Measurements from ENCODE around the gene GTPBP6.

The GTPBP6 gene, protein sequence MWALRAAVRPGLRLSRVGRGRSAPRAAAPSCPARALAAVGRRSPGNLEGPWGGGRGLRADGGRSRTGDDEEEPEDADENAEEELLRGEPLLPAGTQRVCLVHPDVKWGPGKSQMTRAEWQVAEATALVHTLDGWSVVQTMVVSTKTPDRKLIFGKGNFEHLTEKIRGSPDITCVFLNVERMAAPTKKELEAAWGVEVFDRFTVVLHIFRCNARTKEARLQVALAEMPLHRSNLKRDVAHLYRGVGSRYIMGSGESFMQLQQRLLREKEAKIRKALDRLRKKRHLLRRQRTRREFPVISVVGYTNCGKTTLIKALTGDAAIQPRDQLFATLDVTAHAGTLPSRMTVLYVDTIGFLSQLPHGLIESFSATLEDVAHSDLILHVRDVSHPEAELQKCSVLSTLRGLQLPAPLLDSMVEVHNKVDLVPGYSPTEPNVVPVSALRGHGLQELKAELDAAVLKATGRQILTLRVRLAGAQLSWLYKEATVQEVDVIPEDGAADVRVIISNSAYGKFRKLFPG

GRCh38 chrX:318739-319578, at the start of gene GTPBP6:
TSS of gene GTPBP6 (minus strand) at chrX:318796. CDS start at chrX:318787, 9 bp downstream.
- DNase-seq: no peak

DNA sequence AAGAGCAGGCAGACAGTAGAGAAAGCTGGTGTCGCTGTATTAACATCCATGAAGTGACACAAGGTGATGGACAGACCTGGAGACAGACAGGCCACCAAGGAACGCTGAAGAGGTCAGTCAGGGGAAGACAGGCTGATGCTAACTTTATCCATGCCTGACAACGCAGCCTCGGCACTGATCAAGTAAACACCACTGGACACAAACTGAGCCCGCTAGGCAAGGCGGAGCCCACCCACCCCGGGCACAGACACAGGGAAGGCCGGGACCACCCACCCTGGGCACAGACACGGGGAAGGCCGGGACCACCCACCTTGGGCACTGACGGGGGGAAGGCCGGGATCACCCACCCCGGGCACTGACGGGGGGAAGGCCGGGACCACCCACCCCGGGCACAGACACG, 49.3 kb upstream of the GTPBP6 start:
- DNase-seq: no peak

GRCh38 chrX:367349-367748, 48.8 kb upstream of the GTPBP6 start:
- DNase-seq: no peak

DNA sequence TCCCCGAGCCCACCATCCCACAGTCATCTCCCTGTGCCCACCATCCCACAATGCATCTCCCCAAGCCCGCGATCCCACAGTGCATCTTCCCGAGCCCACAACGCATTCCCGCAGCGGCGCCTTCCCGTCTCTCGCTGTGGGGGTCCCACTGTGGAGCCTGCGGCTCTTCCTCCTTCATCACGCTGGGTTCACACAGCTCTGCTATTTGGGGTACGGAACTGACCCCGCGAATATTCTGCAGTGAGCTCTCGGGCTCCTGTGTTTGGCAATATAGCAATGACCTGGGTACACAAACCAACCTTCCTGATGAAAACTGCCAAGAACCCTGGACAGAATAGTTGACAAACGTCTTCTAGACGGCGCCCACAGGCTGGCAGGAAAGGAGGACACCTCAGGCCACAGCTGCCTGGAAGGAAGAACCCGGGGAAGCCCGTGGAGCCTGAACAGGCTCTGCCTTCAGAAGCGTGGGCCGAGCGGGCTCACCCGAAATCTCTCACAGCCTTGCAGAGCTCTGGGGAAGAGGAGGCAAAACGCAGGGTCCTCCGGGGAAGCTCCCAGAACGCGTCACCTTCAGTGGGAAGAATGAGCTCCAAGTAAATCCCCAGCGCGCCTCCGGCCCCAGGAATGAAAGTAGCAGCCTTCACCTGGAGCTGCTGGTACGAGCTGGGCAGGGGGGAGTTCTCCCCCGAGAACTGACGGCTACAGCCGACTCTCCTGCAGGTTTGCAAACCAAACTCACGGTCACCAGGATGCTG, 45.2 kb upstream of the GTPBP6 start:
- DNase-seq: no peak

GRCh38 chrX:362937-363620, 44.5 kb upstream of the GTPBP6 start:
- no peak for DNase-seq

- DNase-seq: no peak
Observed at GRCh38 chrX:362351-362750, 43.8 kb upstream of the GTPBP6 start.

DNA sequence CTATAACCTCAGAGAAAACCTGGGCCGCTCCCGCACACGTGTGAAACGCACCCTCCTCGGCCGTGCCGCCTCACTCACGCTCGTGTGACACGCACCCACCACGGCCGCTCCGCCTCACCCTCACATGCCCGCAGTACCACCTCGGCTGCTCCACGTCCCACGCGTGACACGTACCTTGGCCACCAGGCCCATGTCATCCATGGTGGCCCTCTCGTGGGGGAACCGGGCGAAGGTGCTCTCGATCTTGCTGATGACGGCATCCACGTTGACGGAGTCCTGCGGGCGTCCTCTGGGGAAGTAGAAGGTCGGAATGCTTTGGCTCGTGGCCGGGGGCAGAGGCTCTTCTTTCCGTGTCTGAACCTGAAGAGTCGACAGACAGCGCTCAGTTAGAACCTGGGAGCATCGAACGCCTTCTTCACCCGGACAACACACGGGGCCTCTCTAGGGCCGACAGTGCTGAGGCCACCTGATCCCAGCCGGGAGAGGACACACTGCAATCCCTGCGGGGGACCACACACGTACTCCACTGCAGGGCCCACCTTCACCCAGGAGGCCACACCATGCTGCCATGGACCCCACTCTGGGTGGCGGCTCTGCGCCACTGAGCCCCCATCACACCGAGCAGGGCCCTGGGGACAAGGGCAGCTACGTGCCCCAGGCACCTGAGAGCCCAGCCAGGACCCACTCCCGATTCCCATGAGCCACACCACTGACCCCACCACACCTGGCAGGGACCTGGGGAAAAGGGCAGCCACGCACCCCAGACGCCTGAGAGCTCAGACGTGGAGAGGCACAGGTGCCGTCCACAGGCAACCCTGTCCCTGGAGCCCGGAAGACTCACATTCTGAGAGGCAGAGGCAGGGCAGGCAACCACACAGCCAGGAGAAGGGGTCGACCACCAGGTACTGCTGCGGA, 42.9 kb upstream of the GTPBP6 start:
- DNase-seq: no peak

DNA sequence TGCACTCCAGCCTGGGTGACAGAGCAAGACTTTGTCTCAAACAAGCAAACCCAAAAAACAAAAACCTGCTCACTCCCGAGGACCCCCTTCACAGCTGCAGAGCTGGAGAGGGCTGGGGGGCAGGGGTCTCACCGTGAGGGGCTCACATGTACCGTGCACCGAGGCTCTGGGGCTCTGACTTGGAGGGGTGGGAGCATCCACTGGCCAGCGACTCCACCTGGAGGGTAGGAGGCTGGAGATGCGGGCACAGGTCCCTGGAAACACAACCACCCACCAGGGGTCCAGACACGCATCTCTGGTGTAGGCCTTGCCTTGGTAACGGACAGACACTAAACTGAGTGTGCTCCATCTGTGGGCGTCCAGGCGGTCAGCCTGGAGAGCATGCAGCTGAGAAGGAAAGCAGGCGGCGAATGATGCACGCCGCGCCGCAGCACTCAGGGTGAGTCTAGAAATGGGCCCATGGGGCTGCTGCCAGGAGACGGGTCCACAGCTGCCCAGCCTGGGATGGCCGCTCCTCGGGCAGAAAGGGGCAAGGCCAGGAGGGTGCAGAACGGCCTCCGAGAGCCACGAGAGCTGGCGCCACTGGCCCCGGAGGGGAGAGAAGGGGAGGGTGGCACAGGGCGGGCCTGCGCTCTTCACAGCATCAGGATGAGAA, 42.0 kb upstream of the GTPBP6 start:
- no peak for DNase-seq

- DNase-seq: no peak
Observed at GRCh38 chrX:358651-359143, 40.1 kb upstream of the GTPBP6 start.

DNA sequence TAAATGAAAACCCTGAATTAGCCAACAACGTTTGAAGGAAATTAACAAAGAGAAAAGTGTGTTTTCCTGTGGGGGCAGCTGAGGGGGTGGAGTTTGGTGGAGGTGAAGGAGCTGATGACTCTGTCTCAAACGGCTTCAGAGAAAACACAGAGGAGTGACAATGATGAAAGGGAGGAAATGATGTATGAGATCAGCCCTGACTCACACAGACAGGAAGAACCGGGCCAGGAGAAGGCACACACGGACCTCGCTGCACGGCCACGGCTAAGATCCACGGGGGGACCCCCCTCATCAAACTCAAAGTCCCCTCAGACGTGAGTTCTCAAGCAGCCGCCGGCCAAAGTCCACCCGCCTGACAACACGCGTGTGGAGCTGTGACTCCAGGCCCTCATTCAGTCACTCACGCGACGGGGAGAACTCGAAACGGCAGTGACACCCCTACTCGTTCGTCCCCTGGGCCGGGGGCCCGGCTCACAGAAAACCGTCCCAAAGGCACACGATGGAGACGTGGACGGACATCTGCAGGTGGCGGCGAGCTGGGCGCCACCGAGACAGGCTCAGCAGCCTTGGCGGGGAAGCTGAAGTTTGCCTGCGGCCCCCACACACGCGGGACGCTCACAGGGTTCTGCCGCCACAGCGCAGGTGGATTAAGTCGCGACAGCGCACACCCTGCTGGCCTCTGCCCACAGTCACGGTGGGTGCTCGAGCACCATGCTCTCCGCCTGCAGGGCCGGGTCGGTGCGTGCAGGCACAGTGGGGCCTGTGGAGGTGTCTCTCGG, 39.3 kb upstream of the GTPBP6 start:
- DNase-seq: no peak

DNA sequence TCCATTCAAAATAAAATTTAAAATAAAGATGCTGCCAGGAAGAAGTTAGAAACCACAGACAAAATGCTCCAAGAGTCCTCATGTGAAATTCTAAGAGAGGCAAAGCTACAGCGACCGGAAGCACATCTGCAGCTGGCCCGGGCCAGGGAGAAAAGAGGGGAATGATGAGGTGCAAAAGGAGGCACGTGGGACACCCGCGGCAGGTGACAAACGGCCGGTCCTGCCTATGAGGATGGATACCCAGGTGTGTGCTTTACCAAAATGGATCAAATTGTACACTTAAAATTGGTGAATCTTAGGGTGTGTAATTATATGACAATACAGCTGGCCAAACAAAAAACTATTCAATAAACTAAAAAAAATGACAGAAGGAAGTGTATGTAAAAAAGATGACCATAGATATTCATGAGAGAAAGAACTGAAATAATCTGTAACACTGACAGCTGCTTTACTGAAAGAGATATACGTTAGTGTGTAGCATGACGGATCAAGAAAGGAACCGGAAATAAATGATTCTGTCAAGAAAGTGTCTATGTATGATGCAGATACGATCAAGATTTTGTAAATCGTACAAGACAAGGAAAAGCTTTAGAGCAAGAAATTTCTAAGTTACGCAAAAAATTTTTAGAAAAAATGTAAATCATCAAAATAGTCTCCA, 38.6 kb upstream of the GTPBP6 start:
- DNase-seq: no peak

GRCh38 chrX:356385-357034, 37.9 kb upstream of the GTPBP6 start:
- no peak for DNase-seq

- no peak for DNase-seq
Observed at GRCh38 chrX:355329-356050, 36.9 kb upstream of the GTPBP6 start.

GRCh38 chrX:353566-354535, 35.3 kb upstream of the GTPBP6 start:
- no peak for DNase-seq

GRCh38 chrX:352582-353314, 34.2 kb upstream of the GTPBP6 start:
- no peak for DNase-seq

DNA sequence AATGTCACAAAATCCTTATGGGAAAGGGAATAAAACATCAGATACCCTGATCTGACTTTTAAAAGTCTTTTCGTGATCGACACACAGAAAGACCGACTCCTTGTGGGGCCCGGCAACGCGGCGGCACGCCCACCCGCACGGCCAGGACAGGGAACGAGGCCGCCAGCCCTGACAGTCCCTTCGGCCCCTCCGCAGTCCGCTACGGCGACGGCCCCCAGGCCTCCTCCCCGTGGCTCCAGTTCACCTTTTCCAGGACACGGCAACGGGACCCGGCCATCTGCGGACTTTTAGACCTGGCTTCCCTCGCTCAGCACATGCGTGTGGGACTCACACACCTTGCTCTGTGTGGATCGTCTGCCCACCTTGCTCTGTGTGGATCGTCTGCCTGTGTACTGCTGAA, 33.6 kb upstream of the GTPBP6 start:
- DNase-seq: no peak
